ENCODE results near the gene TMED5.

GRCh38 chr1:93107395-93107794 lies 72.8 kb downstream of the TMED5 start:
- no peak for TF ChIP-seq CEBPB (IDR thresholded peaks at IDR 0.05)
- TF ChIP-seq CREB1 (IDR thresholded peaks at IDR 0.05; ENCODE audit: low read depth): no peak
- TF ChIP-seq EGR1 (IDR thresholded peaks at IDR 0.05): no peak
- no peak for TF ChIP-seq EP300 (IDR thresholded peaks at IDR 0.05; ENCODE audit: borderline replicate concordance)

Measured in Ishikawa (cell line).